BLaER1 treated with 17β-estradiol and CSF1 and Interleukin-3, amounts not matched to agents 10 nM and 100 nM (cell line): ENCODE data around the gene PKHD1.
"Not testable (repeated sequence)": the region's sequence is repeated elsewhere in the genome, so short reads cannot be mapped to it uniquely, and the experiment has no call there.

Experiments
- H3K27ac ChIP-seq, 11 experiments: shearing (Covaris generic); formaldehyde crosslinking; 2 replicates each; pipeline ENCODE4 v1.8.1; 2022
- H3K27me3 ChIP-seq, 11 experiments: shearing (Covaris generic); formaldehyde crosslinking; 2 replicates each; pipeline ENCODE4 v1.8.1; 2022
- H3K36me3 ChIP-seq, 11 experiments: shearing (Covaris generic); formaldehyde crosslinking; 2 replicates each; pipeline ENCODE4 v1.8.1; 2022
- H3K4me1 ChIP-seq, 10 experiments: shearing (Covaris generic); formaldehyde crosslinking; 2 replicates each; pipeline ENCODE4 v1.8.1; 2022
- H3K4me2 ChIP-seq, 11 experiments: shearing (Covaris generic); formaldehyde crosslinking; 2 replicates each; pipeline ENCODE4 v1.8.1; 2022
- H3K4me3 ChIP-seq, 10 experiments: shearing (Covaris generic); formaldehyde crosslinking; 2 replicates each; pipeline ENCODE4 v1.8.1; 2022
- H3K9ac ChIP-seq, 11 experiments: shearing (Covaris generic); formaldehyde crosslinking; 2 replicates each; pipeline ENCODE4 v1.8.1; 2022
- H3K9me3 ChIP-seq, 11 experiments: shearing (Covaris generic); formaldehyde crosslinking; replicated peaks in 1 of 11; 2 replicates each; pipeline ENCODE4 v1.8.1; 2022
- H4K20me1 ChIP-seq, 11 experiments: shearing (Covaris generic); formaldehyde crosslinking; 2 replicates each; pipeline ENCODE4 v1.8.1; 2022
- Cebpa-rat ChIP-seq, 11 experiments: shearing (Covaris generic); IDR thresholded peaks; 2 replicates each; pipeline ENCODE4 v1.8.1; 2022

PKHD1 gene

GRCh38 chr6:51992876-51993275 lies 94.5 kb downstream of the PKHD1 start:
- no peak for TF ChIP-seq Cebpa-rat (IDR thresholded peaks at IDR 0.05)
- no peak overlapping the region for H3K27ac ChIP-seq
- H3K9ac ChIP-seq = no peak overlapping the region

GRCh38 chr6:51989789-51990188 lies 97.6 kb downstream of the PKHD1 start:
- H3K4me1 ChIP-seq = no peaks in the 10 kb centered on the region
- peaks cover 6 to 15% (median 8%) of the 10 kb centered on the region in 11 experiments; a peak in 19 of 22 replicates for H3K9me3 ChIP-seq
- H3K27me3 ChIP-seq = no peaks in the 10 kb centered on the region
- H3K4me2 ChIP-seq = no peak overlapping the region
- H3K36me3 ChIP-seq = no peaks in the 10 kb centered on the region
- TF ChIP-seq Cebpa-rat (IDR thresholded peaks at IDR 0.05) = no peak
- no peaks in the 10 kb centered on the region for H4K20me1 ChIP-seq
- H3K4me3 ChIP-seq = no peak overlapping the region
- no peak overlapping the region for H3K9ac ChIP-seq
- no peak overlapping the region for H3K27ac ChIP-seq

More at GRCh38 chr6:51992876-51993275, 94.5 kb downstream of the PKHD1 start:
- Histone ChIP-seq H4K20me1 (no peaks in the 10 kb centered on the region), H3K27me3 (no peaks in the 10 kb centered on the region), H3K4me3 (no peak overlapping the region), H3K4me2 (no peak overlapping the region), H3K36me3 (no peaks in the 10 kb centered on the region), H3K9me3 (peaks cover 6 to 17% (median 8%) of the 10 kb centered on the region in 11 experiments; a peak in 19 of 22 replicates), H3K4me1 (peaks cover 0 to 11% (median 10%) of the 10 kb centered on the region in 10 experiments; a peak in 15 of 20 replicates)

GRCh38 chr6:51986864-51987263 lies 100.5 kb downstream of the PKHD1 start:
- Histone ChIP-seq H3K9ac (no peak overlapping the region), H3K4me1 (no peaks in the 10 kb centered on the region), H4K20me1 (no peaks in the 10 kb centered on the region), H3K4me3 (no peak overlapping the region), H3K4me2 (no peak overlapping the region), H3K36me3 (no peaks in the 10 kb centered on the region), H3K27me3 (no peaks in the 10 kb centered on the region), H3K27ac (no peak overlapping the region), H3K9me3 (peaks cover 6 to 15% (median 8%) of the 10 kb centered on the region in 11 experiments; a peak in 19 of 22 replicates)
- TF ChIP-seq Cebpa-rat (IDR thresholded peaks at IDR 0.05) = no peak

GRCh38 chr6:51983564-51983963 lies 103.8 kb downstream of the PKHD1 start:
- Histone ChIP-seq H3K27ac (no peak overlapping the region), H3K4me1 (no peaks in the 10 kb centered on the region), H3K9ac (no peak overlapping the region)

GRCh38 chr6:51982695-51983094 lies 104.7 kb downstream of the PKHD1 start:
- H3K27ac ChIP-seq, H3K9me3 ChIP-seq, H3K4me2 ChIP-seq, H3K27me3 ChIP-seq, H3K9ac ChIP-seq, H3K4me1 ChIP-seq, H4K20me1 ChIP-seq, H3K36me3 ChIP-seq, H3K4me3 ChIP-seq: not testable (repeated sequence)

More at GRCh38 chr6:51983564-51983963, 103.8 kb downstream of the PKHD1 start:
- no peaks in the 10 kb centered on the region for H3K27me3 ChIP-seq
- TF ChIP-seq Cebpa-rat (IDR thresholded peaks at IDR 0.05) = no peak
- H3K9me3 ChIP-seq = peaks cover 0 to 7% (median 0%) of the 10 kb centered on the region in 11 experiments; a peak in 3 of 22 replicates
- H3K36me3 ChIP-seq = no peaks in the 10 kb centered on the region
- H3K4me3 ChIP-seq = no peak overlapping the region
- H4K20me1 ChIP-seq = no peaks in the 10 kb centered on the region
- no peak overlapping the region for H3K4me2 ChIP-seq

- H3K27me3 ChIP-seq = no peaks in the 10 kb centered on the region
- no peaks in the 10 kb centered on the region for H3K4me1 ChIP-seq
- H4K20me1 ChIP-seq = no peaks in the 10 kb centered on the region
- no peak overlapping the region for H3K4me3 ChIP-seq
- H3K27ac ChIP-seq = no peak overlapping the region
- H3K9me3 ChIP-seq = peaks cover 0 to 7% (median 0%) of the 10 kb centered on the region in 11 experiments; a peak in 3 of 22 replicates
- no peak overlapping the region for H3K4me2 ChIP-seq
- TF ChIP-seq Cebpa-rat (IDR thresholded peaks at IDR 0.05) = peak in 5 of 11 experiments; percentile 32 to 82 (median 38); a peak in 6 of 22 replicates
- H3K36me3 ChIP-seq = no peaks in the 10 kb centered on the region
- no peak overlapping the region for H3K9ac ChIP-seq
These were observed 111.0 kb downstream of the PKHD1 start for GRCh38 chr6:51976374-51976773.

- no peaks in the 10 kb centered on the region for H3K9me3 ChIP-seq
- TF ChIP-seq Cebpa-rat (IDR thresholded peaks at IDR 0.05) = no peak
- H3K4me2 ChIP-seq = no peak overlapping the region
- no peaks in the 10 kb centered on the region for H4K20me1 ChIP-seq
- no peak overlapping the region for H3K4me3 ChIP-seq
- no peak overlapping the region for H3K9ac ChIP-seq
- no peaks in the 10 kb centered on the region for H3K36me3 ChIP-seq
- H3K4me1 ChIP-seq = no peaks in the 10 kb centered on the region
- H3K27ac ChIP-seq = no peak overlapping the region
- H3K27me3 ChIP-seq = no peaks in the 10 kb centered on the region
These were observed 114.8 kb downstream of the PKHD1 start for GRCh38 chr6:51972659-51973058.

- no peak overlapping the region for H3K27ac ChIP-seq
- no peaks in the 10 kb centered on the region for H4K20me1 ChIP-seq
- H3K27me3 ChIP-seq = no peaks in the 10 kb centered on the region
- H3K4me1 ChIP-seq = peaks cover 0 to 6% (median 0%) of the 10 kb centered on the region in 10 experiments; a peak in 1 of 20 replicates
- TF ChIP-seq Cebpa-rat (IDR thresholded peaks at IDR 0.05) = no peak
- H3K4me2 ChIP-seq = no peak overlapping the region
- H3K36me3 ChIP-seq = no peaks in the 10 kb centered on the region
- H3K9me3 ChIP-seq = no peaks in the 10 kb centered on the region
- no peak overlapping the region for H3K4me3 ChIP-seq
- H3K9ac ChIP-seq = no peak overlapping the region
These were observed 119.1 kb downstream of the PKHD1 start for GRCh38 chr6:51968265-51968664.

- Histone ChIP-seq H3K4me1 (peaks cover 0 to 6% (median 0%) of the 10 kb centered on the region in 10 experiments; a peak in 1 of 20 replicates), H3K9ac (no peak overlapping the region), H3K4me2 (no peak overlapping the region), H3K27me3 (no peaks in the 10 kb centered on the region), H3K36me3 (no peaks in the 10 kb centered on the region), H3K4me3 (no peak overlapping the region), H4K20me1 (no peaks in the 10 kb centered on the region), H3K27ac (no peak overlapping the region), H3K9me3 (no peaks in the 10 kb centered on the region)
- TF ChIP-seq Cebpa-rat (IDR thresholded peaks at IDR 0.05) = no peak
These were observed 122.1 kb downstream of the PKHD1 start for GRCh38 chr6:51965222-51965801.

GRCh38 chr6:51963980-51964379 lies 123.4 kb downstream of the PKHD1 start:
- TF ChIP-seq Cebpa-rat (IDR thresholded peaks at IDR 0.05) = no peak

More at GRCh38 chr6:51963980-51964379, 123.4 kb downstream of the PKHD1 start:
- Histone ChIP-seq H4K20me1 (no peaks in the 10 kb centered on the region), H3K9me3 (no peaks in the 10 kb centered on the region), H3K36me3 (no peaks in the 10 kb centered on the region), H3K4me1 (peaks cover 0 to 6% (median 0%) of the 10 kb centered on the region in 10 experiments; a peak in 1 of 20 replicates), H3K4me3 (no peak overlapping the region), H3K27ac (no peak overlapping the region), H3K9ac (no peak overlapping the region), H3K27me3 (no peaks in the 10 kb centered on the region), H3K4me2 (peak overlapping the region in 1 of 11 experiments; percentile 18; a peak in 1 of 22 replicates)
